Lower leg skin (tissue), 3 donors: ENCODE results near the gene SH3RF2.

ENCODE experiments used
- POLR2A ChIP-seq, 2 donors: fragments of 450-650 bp; IDR thresholded peaks; one replicate each; pipeline ENCODE4 v1.6.1; 2016 to 2017; ENCODE audit warnings: antibody characterized with exemption in 2 of 2, mild to moderate bottlenecking in 1 of 2, moderate library complexity in 1 of 2
- TF ChIP-seq, protein P1 (sequence below), 3 donors: fragments of 450-650 bp; IDR thresholded peaks; one replicate each; pipeline ENCODE4 v1.5.1; 2016; ENCODE audit warnings: antibody characterized with exemption in 3 of 3, mild to moderate bottlenecking in 3 of 3, moderate library complexity in 2 of 3

DNA sequence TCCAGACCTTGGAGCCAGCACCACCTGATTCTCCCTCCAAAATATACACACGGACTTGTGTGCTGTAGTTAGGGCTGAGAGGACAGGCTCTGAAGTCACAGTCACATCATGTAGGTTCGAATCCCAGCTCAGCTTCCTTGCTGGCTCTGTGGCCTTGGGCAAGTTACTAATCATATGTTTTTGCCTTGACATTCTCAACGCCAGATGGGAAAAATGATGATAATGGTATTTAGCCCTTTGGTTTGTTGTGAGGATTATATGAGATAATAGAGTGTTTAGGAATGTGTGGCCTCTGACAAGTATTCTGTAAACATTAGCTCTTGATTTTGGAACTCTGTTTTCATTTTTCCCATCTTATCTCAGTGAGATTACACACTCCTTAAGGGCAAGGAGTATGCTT lies 96.5 kb downstream of the SH3RF2 start:
- TF ChIP-seq, protein P1, sequence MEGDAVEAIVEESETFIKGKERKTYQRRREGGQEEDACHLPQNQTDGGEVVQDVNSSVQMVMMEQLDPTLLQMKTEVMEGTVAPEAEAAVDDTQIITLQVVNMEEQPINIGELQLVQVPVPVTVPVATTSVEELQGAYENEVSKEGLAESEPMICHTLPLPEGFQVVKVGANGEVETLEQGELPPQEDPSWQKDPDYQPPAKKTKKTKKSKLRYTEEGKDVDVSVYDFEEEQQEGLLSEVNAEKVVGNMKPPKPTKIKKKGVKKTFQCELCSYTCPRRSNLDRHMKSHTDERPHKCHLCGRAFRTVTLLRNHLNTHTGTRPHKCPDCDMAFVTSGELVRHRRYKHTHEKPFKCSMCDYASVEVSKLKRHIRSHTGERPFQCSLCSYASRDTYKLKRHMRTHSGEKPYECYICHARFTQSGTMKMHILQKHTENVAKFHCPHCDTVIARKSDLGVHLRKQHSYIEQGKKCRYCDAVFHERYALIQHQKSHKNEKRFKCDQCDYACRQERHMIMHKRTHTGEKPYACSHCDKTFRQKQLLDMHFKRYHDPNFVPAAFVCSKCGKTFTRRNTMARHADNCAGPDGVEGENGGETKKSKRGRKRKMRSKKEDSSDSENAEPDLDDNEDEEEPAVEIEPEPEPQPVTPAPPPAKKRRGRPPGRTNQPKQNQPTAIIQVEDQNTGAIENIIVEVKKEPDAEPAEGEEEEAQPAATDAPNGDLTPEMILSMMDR (IDR thresholded peaks at IDR 0.05): no peak
- no peak for TF ChIP-seq POLR2A (IDR thresholded peaks at IDR 0.05)
